ENCODE data around the gene BNIP1. TPM values are rescaled to one million over a fixed set of nuclear protein-coding genes. Genes with fewer than 3 reads are reported as not detected.

BNIP1 gene
- total and polyA plus RNA-seq, 2 of the 4 experiments (the other 2 are of a cell fraction), result 24.3 to 35.3 TPM

DNA sequence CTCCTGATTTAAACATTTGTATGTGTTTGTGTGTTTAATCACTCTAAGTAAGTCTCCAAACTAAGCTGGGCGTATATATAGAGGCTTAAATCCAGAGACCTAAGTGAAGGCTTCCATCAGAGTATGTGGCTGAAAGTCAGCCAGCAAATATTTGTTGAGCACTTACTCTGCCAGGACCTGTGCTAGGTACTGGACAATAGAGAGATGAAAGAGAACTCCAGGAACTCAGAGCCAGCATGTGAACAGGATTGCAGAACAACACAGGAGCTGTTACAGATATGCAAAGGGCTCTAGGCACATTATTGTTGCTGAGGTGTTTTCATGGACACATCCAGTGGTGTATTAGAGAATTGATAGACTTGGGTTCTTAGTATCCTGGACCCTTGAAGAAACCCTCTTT, 4.7 kb upstream of the BNIP1 start:
- no peak overlapping the region for H4K91ac ChIP-seq (ENCODE audit: insufficient read depth, low read depth, low read length)
- no peak overlapping the region for H3K4me3 ChIP-seq (ENCODE audit: insufficient read depth, low read depth, low read length)
- H2AK9ac ChIP-seq (replicated peaks; ENCODE audit: low read depth, low read length, poor library complexity), result no peak overlapping the region
- dilution Hi-C loops (cut with HindIII; ENCODE audit: low sequenced_read_pairs, unreplicated experiment), result no loop called here
- no peak for DNase-seq
- no peak overlapping the region for H3K9ac ChIP-seq (ENCODE audit: low read depth, low read length)
- H2BK5ac ChIP-seq (ENCODE audit: low read depth, low read length, poor library complexity, severe bottlenecking), result no peak overlapping the region
- H3K4me2 ChIP-seq (ENCODE audit: low read depth, low read length), result no peak overlapping the region
- H3K14ac ChIP-seq (replicated peaks; ENCODE audit: low read depth, low read length), result no peak overlapping the region
- peaks cover 0 to 3% of the 10 kb centered on the region in 2 experiments; a peak in 2 of 4 replicates for H3K79me1 ChIP-seq (ENCODE audit: low read depth in 1 of 2, low read length in 2 of 2)
- no peak overlapping the region for H2BK15ac ChIP-seq (ENCODE audit: low read depth, low read length)
- intact Hi-C loops (cut with micrococcal nuclease), result loop anchor here (5.0 kb wide), 3 partner anchors 42 to 432 kb away; no protein-coding TSS in a partner anchor
- no peak overlapping the region for H2BK20ac ChIP-seq (ENCODE audit: low read depth, low read length)
- no peaks in the 10 kb centered on the region for H3K4me1 ChIP-seq (ENCODE audit: control insufficient read depth, insufficient read depth, low read length)
- no TSS peak for BruUV-seq (replicated peaks)
- H3K18ac ChIP-seq (ENCODE audit: low read depth, low read length), result no peak overlapping the region
- WGBS, 2 experiments (ENCODE audit: extremely low coverage in 2 of 2, insufficient read length in 1 of 2), result no CpG with 5 or more reads among the region's 1 CpG
- H2AFZ ChIP-seq (replicated peaks; ENCODE audit: low read length, poor library complexity), result no peak overlapping the region
- no peak overlapping the region for H3K23ac ChIP-seq (ENCODE audit: low read depth, low read length)
- H3K9me1 ChIP-seq (ENCODE audit: insufficient read depth, low read length), result no peaks in the 10 kb centered on the region; the same call in 1 of the 2 replicates
- H2BK120ac ChIP-seq (ENCODE audit: low read depth, low read length), result no peak overlapping the region
- POLR2A ChIA-PET (ENCODE audit: unreplicated experiment), result no interaction called here
- H3K9me3 ChIP-seq (ENCODE audit: control insufficient read depth, insufficient read depth, low read length), result no peaks in the 10 kb centered on the region
- CTCF ChIA-PET, result no interaction called here
- no peak overlapping the region for H3K27ac ChIP-seq (ENCODE audit: insufficient read depth, low read length)
- no peak for ATAC-seq (ENCODE audit: low read depth)
- TF ChIP-seq CEBPB (IDR thresholded peaks at IDR 0.05; ENCODE audit: low read depth, low read length), result no peak
- TF ChIP-seq MXI1 (IDR thresholded peaks at IDR 0.05; ENCODE audit: borderline replicate concordance, low read depth, low read length), result no peak
- TF ChIP-seq, protein P1, sequence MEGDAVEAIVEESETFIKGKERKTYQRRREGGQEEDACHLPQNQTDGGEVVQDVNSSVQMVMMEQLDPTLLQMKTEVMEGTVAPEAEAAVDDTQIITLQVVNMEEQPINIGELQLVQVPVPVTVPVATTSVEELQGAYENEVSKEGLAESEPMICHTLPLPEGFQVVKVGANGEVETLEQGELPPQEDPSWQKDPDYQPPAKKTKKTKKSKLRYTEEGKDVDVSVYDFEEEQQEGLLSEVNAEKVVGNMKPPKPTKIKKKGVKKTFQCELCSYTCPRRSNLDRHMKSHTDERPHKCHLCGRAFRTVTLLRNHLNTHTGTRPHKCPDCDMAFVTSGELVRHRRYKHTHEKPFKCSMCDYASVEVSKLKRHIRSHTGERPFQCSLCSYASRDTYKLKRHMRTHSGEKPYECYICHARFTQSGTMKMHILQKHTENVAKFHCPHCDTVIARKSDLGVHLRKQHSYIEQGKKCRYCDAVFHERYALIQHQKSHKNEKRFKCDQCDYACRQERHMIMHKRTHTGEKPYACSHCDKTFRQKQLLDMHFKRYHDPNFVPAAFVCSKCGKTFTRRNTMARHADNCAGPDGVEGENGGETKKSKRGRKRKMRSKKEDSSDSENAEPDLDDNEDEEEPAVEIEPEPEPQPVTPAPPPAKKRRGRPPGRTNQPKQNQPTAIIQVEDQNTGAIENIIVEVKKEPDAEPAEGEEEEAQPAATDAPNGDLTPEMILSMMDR (conservative IDR thresholded peaks at IDR 0.05; ENCODE audit: low read depth, low read length), result no peak
- TF ChIP-seq FOS (IDR thresholded peaks at IDR 0.05; ENCODE audit: low read depth, low read length), result no peak
- TF ChIP-seq RCOR1 (IDR thresholded peaks at IDR 0.05; ENCODE audit: insufficient replicate concordance, low read length), result no peak
- TF ChIP-seq, protein P2, sequence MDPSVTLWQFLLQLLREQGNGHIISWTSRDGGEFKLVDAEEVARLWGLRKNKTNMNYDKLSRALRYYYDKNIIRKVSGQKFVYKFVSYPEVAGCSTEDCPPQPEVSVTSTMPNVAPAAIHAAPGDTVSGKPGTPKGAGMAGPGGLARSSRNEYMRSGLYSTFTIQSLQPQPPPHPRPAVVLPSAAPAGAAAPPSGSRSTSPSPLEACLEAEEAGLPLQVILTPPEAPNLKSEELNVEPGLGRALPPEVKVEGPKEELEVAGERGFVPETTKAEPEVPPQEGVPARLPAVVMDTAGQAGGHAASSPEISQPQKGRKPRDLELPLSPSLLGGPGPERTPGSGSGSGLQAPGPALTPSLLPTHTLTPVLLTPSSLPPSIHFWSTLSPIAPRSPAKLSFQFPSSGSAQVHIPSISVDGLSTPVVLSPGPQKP (IDR thresholded peaks at IDR 0.05; ENCODE audit: borderline replicate concordance, low read depth, low read length), result no peak
- TF ChIP-seq SMC3 (IDR thresholded peaks at IDR 0.05; ENCODE audit: low read depth, low read length), result no peak
- no peak for TF ChIP-seq NFE2L2 (IDR thresholded peaks at IDR 0.05; ENCODE audit: low read depth, low read length)
- TF ChIP-seq MAFK (IDR thresholded peaks at IDR 0.05; ENCODE audit: low read depth, low read length), result no peak
- no peak for TF ChIP-seq CHD1 (IDR thresholded peaks at IDR 0.05; ENCODE audit: low read depth, low read length)
- TF ChIP-seq RAD21 (IDR thresholded peaks at IDR 0.05; ENCODE audit: low read length), result no peak
- TF ChIP-seq, protein P3, sequence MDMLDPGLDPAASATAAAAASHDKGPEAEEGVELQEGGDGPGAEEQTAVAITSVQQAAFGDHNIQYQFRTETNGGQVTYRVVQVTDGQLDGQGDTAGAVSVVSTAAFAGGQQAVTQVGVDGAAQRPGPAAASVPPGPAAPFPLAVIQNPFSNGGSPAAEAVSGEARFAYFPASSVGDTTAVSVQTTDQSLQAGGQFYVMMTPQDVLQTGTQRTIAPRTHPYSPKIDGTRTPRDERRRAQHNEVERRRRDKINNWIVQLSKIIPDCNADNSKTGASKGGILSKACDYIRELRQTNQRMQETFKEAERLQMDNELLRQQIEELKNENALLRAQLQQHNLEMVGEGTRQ (IDR thresholded peaks at IDR 0.05; ENCODE audit: low read depth, low read length), result no peak
- no peak for TF ChIP-seq MAZ (IDR thresholded peaks at IDR 0.05; ENCODE audit: borderline replicate concordance, low read depth, low read length)
- H3K56ac ChIP-seq (ENCODE audit: extremely low read depth, insufficient read depth, low read length), result no peak overlapping the region
- no peak overlapping the region for H2AK5ac ChIP-seq (ENCODE audit: low read depth, low read length)
- H3K36me3 ChIP-seq (ENCODE audit: control insufficient read depth, insufficient read depth, low read length), result no peaks in the 10 kb centered on the region
- in situ Hi-C loops (cut with MboI; ENCODE audit: low sequenced_read_pairs), result loop anchor here (5.0 to 10.0 kb wide), 2 partner anchors 157 to 435 kb away; partner anchors contain the start of gene ATP6V0E1
- no peak overlapping the region for H4K5ac ChIP-seq (ENCODE audit: low read depth, low read length)
- H3K27me3 ChIP-seq (ENCODE audit: control insufficient read depth, insufficient read depth, low read length), result no peaks in the 10 kb centered on the region
- no peaks in the 10 kb centered on the region for H4K20me1 ChIP-seq (ENCODE audit: insufficient read depth, low read length)
- no peak overlapping the region for H4K8ac ChIP-seq (ENCODE audit: low read depth in 2 of 2, low read length in 2 of 2)
- H3K4ac ChIP-seq (ENCODE audit: low read depth, low read length), result no peak overlapping the region
